ENCODE measurements around the gene FDXR. TPM values are rescaled to one million over a fixed set of nuclear protein-coding genes. Genes with fewer than 3 reads are reported as not detected.
"Not testable (repeated sequence)": the region's sequence is repeated elsewhere in the genome, so short reads cannot be mapped to it uniquely, and the experiment has no call there.

FDXR gene, protein sequence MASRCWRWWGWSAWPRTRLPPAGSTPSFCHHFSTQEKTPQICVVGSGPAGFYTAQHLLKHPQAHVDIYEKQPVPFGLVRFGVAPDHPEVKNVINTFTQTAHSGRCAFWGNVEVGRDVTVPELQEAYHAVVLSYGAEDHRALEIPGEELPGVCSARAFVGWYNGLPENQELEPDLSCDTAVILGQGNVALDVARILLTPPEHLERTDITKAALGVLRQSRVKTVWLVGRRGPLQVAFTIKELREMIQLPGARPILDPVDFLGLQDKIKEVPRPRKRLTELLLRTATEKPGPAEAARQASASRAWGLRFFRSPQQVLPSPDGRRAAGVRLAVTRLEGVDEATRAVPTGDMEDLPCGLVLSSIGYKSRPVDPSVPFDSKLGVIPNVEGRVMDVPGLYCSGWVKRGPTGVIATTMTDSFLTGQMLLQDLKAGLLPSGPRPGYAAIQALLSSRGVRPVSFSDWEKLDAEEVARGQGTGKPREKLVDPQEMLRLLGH
- total RNA-seq (2014; rRNA removed; shearing (Covaris generic)): 120 and 154 TPM in 2 replicates

DNA sequence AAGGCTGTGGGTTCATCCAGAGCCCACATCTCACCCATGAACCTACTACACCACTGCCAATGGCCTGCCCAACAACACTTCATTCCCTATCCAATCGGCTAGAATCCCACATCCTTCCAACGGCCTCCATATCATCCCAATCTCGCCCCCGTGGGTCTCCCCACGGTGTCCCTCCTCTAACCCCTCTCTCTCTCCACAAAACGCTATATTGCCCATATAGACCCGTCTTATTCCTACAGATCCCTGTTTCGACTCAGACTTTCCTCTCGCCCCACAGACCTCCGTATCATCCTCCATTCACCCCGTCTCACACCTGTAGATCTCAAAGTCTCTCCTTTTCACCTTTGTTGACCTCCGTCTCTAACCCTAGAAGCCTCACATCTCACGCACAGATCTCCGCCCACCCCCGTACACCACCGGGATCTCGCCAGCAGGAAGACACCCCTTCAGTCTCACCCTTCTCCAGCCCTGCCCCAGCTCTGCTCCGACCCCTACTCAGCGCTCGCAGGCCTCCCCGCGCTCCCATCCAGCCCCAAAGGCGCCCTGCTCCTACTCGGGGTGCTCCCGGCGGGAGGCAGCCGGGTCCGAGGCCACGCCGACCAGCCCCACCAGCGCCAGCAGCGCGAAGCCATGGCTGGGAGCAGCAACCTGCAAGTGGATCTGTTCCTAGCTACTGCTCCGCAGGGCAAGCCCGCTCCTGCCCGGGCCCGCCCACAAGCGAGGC lies at the start of gene FDXR:
FDXR (minus strand) TSS at position 682 of the 724 bp plus-strand sequence; CDS start at position 632, 50 bp downstream.
- in situ Hi-C loops (cut with HindIII; ENCODE audit: low sequenced_read_pairs): no loop called here
- DNase-seq (ENCODE audit: low spot score): no peak

- in situ Hi-C loops (cut with HindIII; ENCODE audit: low sequenced_read_pairs): no loop called here
Observed at GRCh38 chr17:74922172-74922571, 49.4 kb upstream of the FDXR start.

DNA sequence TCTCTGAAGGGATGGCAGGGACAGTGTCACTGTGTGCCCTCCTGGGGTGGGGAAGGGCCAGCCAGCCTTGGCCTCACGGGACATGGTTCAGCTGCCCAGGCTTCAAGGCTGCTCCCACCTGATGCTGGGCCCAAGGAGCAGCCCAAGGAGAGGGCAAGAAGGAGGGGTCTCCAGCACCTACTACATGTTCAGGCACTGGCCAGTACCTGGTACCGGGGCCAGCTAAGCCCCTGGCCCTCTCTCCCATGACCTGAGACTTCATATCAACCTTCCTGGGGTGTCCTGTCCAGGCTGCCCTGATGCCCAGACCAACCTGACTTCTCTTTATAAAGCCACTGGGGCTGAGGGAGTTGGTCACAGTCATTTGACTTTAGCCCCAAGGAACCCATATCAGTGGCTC lies 49.0 kb upstream of the FDXR start:
- in situ Hi-C loops (cut with HindIII; ENCODE audit: low sequenced_read_pairs): no loop called here
- DNase-seq (ENCODE audit: low spot score): no peak

More at GRCh38 chr17:74922172-74922571, 49.4 kb upstream of the FDXR start:
- peak; percentile 31 for DNase-seq (ENCODE audit: low spot score)

DNA sequence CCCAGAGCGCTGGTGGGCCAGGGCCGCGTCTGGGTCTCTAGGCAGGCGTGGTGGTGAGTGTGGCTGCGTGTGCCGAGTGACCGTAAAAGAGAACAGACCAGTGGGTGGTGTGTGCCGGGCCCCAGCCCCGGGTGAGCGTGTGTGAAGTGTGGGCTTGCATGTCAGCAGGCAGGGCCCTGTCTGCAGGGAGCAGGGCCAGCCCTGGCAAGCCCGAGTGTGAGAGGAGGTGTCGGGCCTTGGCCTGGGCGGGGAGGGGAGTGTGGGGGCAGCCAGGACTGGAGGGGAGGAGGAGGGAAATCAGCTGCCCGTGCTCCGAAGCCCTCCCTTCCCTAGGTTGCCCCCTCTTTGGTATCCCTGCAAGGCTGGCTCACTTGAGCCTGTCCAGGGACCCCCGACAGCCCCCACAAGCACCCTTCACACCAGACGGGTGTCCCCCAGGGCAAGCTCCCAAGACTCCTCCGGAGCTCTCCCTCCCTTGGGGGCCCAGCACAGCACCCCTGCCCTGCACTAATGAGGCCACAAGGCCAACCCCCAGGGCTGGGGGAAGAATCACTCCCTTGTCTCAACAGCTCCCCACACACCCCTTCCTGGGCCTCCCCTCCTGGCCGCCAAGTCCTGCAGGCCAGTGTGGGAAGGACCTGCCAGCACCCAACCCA lies 48.4 kb upstream of the FDXR start:
- DNase-seq (ENCODE audit: low spot score): no peak
- in situ Hi-C loops (cut with HindIII; ENCODE audit: low sequenced_read_pairs): no loop called here

GRCh38 chr17:74920642-74921025 lies 47.8 kb upstream of the FDXR start:
- in situ Hi-C loops (cut with HindIII; ENCODE audit: low sequenced_read_pairs): no loop called here
- no peak for DNase-seq (ENCODE audit: low spot score)

- in situ Hi-C loops (cut with HindIII; ENCODE audit: low sequenced_read_pairs): no loop called here
- no peak for DNase-seq (ENCODE audit: low spot score)
Observed at GRCh38 chr17:74920306-74920620, 47.5 kb upstream of the FDXR start.

DNA sequence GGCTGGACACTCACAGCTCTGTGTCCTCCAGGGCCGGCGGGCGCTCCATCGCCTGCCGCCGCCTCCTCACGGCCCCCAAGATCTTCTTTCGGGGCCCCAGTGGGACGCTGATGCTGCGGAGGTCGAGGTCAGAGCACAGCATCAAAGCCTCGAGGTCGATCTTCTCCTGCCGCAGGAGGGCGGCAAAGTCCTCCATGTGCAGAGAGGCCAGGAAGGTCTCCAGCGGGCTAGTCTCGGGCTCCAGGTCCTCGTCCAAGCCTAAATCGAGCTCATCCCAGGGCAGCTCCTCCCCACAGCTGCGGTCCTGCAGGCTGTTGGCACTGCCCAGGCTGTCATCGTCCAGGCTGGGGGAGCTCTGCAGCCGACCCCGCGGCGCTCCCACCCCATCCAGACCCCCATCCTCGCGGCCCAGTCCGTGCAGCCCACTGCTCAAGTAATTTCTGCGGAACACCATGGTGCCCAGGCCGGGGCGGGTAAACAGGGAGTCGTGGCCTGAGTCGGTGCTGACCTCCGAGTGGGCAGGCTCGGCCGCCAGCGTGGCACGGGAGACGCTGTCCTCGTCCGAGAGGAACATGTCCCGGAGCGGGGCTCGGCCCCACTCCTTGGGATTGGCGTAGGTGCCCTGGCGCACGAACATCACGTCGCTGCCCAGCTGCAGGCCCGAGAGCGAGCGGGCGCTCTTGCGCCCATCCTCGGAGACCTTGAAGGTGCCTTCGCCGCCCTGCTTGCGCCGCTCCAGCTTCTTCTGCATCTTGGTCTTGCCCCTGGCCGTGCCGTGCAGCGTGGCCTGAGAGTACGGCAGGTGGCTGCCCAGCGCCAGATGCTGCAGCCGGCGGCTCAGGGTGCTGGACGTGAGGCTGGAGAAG lies 46.9 kb upstream of the FDXR start:
- in situ Hi-C loops (cut with HindIII; ENCODE audit: low sequenced_read_pairs): no loop called here
- DNase-seq (ENCODE audit: low spot score): peak; percentile 16

GRCh38 chr17:74918906-74919305 lies 46.1 kb upstream of the FDXR start:
- in situ Hi-C loops (cut with HindIII; ENCODE audit: low sequenced_read_pairs): no loop called here
- no peak for DNase-seq (ENCODE audit: low spot score)

GRCh38 chr17:74917430-74917829 lies 44.6 kb upstream of the FDXR start:
- in situ Hi-C loops (cut with HindIII; ENCODE audit: low sequenced_read_pairs): no loop called here
- DNase-seq (ENCODE audit: low spot score): no peak

DNA sequence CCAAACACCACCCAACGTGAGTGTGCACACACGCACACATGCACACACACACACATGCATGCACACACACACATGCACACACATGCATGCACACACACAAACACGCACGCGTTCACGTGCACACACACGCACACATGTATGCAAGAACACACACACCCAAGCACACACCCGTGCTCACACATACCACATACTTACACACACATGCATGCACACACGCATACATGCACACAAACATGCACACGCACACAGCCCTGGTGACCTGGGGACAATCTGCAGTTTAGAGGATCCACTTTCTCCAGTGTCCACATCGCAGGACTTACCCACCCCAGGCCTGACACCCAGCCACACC lies 44.0 kb upstream of the FDXR start:
- in situ Hi-C loops (cut with HindIII; ENCODE audit: low sequenced_read_pairs): no loop called here
- no peak for DNase-seq (ENCODE audit: low spot score)

DNA sequence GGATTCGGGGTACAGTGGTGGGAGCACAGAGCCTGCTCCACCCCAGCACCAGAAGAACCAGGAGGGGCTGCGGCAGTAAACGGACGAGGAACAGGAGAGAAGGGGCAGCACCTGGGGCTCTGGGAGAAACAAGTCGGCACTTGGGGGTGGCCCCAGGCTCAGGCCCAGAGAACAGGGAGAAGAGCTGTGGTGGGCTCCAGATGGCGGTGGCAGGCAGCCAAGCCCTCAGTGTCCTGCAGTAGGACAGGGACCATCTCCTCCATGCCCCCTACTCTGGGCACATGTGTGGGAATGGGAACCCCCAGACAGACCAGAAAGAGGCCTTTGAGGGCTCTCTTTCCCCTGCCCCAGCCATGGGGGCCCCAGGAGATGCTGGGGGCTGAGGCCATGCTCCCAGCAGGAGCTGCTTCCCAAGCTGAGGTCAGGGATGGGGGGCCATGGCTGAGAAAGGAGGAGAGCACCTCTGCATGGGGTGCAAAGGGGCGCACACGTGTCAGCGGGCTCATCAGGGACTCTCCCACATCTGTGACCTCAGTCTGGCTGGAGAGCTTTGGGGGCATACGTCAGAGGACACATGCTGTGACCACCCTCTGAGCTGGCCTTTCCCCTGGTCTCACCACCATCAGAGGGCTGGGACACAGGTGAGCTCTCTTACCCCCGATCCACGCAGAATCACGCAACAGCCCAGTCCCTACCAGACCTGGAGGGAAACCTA lies 43.5 kb upstream of the FDXR start:
- in situ Hi-C loops (cut with HindIII; ENCODE audit: low sequenced_read_pairs): no loop called here
- no peak for DNase-seq (ENCODE audit: low spot score)

GRCh38 chr17:74911423-74911822 lies 38.6 kb upstream of the FDXR start:
- in situ Hi-C loops (cut with HindIII; ENCODE audit: low sequenced_read_pairs); DNase-seq (ENCODE audit: low spot score): not testable (repeated sequence)

DNA sequence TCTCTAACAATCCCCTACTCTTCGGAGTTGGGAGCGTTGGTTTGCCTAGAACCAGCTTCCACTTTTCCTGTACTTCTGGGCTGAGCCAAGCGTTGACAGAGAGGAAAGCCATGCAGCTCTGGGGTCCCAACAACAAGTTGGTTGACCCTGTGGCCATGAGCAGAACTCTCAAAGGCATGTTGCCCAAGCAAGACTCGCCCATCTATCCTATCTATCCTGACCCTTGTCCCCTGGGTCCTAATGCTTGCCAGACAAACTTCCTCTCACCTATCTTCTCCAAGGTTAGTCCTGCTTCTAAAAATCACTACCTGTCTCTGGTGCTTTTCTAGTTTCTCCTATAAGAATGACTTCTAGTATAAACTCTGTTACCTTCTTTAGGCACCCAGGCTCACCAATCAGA lies 36.3 kb upstream of the FDXR start:
- DNase-seq (ENCODE audit: low spot score); in situ Hi-C loops (cut with HindIII; ENCODE audit: low sequenced_read_pairs): not testable (repeated sequence)

GRCh38 chr17:74907012-74907411 lies 34.2 kb upstream of the FDXR start:
- no peak for DNase-seq (ENCODE audit: low spot score)
- in situ Hi-C loops (cut with HindIII; ENCODE audit: low sequenced_read_pairs): no loop called here

GRCh38 chr17:74906214-74906793 lies 33.5 kb upstream of the FDXR start:
- in situ Hi-C loops (cut with HindIII; ENCODE audit: low sequenced_read_pairs): not testable (repeated sequence)

GRCh38 chr17:74904687-74905409 lies 32.1 kb upstream of the FDXR start:
- no peak for DNase-seq (ENCODE audit: low spot score)
- in situ Hi-C loops (cut with HindIII; ENCODE audit: low sequenced_read_pairs): no loop called here

More at GRCh38 chr17:74906214-74906793, 33.5 kb upstream of the FDXR start:
- DNase-seq (ENCODE audit: low spot score): not testable (repeated sequence)

DNA sequence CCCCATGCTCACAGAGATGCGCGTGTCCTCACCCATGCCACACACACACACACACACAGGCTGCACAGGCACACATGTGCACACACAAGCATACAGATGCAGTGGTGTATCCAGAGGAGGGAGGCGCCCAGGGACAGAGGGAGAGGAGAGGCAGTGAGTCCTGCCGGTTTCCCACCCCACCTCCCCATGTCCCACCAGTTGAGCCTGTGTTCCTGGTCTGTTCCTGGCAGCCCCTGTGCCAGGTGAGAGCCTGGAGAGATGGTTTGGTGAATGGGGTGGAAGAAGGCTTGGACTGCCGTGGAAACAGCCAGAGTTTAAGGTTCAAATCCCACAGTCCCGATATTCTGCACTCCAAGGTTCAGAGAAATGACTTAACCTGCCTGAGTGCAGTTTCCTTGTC lies 30.9 kb upstream of the FDXR start:
- DNase-seq (ENCODE audit: low spot score): no peak

DNA sequence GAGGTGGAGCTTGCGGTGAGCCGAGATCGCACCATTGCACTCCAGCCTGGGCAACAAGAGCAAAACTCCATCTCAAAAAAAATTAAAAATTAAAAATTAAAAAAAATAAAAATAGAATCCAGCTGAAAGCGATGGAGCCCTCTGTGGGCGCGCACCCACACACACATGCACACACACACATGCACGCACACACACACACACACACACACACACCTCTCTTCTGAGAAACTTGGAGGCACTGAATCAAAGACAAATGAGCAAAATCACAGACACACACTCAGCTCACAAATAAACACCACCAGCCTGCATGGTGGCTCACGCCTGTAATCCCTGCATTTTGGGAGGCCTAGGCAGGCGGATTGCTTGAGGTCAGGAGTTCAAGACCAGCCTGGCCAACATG lies 30.2 kb upstream of the FDXR start:
- DNase-seq (ENCODE audit: low spot score): no peak
- in situ Hi-C loops (cut with HindIII; ENCODE audit: low sequenced_read_pairs): no loop called here

More for the DNA sequence above, 30.9 kb upstream of the FDXR start:
- in situ Hi-C loops (cut with HindIII; ENCODE audit: low sequenced_read_pairs): no loop called here
